ENCODE data around the gene COX6A2.

COX6A2 gene

DNA sequence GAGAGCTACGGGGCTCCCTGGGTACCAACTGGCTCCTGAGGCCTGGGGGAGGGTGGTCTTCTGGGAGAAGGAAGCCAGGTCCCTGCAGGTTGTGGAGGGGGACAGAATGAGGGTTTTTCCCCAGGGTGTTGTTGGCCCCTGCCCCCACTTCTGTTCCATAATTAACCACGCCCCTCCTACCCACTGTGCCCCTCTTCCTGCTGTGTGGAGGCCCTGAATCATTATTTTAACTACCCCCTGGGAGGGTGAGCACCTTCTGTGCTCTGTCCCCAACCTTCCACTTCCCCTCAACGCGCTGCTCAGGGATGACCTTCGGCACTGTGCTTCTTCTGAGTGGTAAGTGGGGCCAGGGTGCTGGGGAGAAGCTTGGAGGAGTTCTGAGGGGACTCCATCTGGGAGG lies 35.1 kb downstream of the COX6A2 start, which contains the start of gene ITGAD:
Gene ITGAD (plus strand): TSS at position 280 of the 400 bp plus-strand sequence. CDS start 26 bp downstream, at position 306.
- TF ChIP-seq, protein P1, sequence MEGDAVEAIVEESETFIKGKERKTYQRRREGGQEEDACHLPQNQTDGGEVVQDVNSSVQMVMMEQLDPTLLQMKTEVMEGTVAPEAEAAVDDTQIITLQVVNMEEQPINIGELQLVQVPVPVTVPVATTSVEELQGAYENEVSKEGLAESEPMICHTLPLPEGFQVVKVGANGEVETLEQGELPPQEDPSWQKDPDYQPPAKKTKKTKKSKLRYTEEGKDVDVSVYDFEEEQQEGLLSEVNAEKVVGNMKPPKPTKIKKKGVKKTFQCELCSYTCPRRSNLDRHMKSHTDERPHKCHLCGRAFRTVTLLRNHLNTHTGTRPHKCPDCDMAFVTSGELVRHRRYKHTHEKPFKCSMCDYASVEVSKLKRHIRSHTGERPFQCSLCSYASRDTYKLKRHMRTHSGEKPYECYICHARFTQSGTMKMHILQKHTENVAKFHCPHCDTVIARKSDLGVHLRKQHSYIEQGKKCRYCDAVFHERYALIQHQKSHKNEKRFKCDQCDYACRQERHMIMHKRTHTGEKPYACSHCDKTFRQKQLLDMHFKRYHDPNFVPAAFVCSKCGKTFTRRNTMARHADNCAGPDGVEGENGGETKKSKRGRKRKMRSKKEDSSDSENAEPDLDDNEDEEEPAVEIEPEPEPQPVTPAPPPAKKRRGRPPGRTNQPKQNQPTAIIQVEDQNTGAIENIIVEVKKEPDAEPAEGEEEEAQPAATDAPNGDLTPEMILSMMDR (IDR thresholded peaks at IDR 0.05; ENCODE audit: low read depth, low read length) = no peak
- in situ Hi-C loops (cut with HindIII; ENCODE audit: low sequenced_read_pairs) = no loop called here
- no peak for DNase-seq (ENCODE audit: low read depth, low spot score)
- no peak within 1 kb of the TSS for H3K4me3 ChIP-seq (ENCODE audit: low read depth, low read length)

DNA sequence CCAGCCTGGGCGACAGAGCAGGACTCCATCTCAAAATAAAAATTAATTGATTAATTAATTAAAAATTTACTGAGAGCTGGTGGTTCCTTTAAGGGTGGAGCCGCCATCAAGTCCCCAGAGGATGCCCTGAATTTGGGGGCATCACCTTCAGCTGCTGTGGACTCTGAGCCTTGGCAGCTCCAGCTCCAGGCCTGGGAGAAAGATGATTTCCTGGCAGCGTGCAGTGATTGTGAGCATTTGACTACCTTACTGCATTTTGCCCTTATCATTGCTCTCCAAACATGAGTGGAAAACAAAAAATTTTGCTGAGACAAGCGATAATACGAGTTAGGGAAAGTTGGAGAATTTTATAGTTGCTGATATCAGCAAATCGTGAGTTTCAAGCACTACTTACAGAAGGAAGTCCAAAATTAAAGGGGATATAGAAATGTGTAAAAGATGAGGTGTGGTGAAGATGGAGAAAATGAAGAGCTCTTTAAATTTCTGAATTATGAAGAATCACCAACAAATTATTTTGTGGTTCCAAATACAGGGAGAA lies 37.6 kb downstream of the COX6A2 start:
- in situ Hi-C loops (cut with HindIII; ENCODE audit: low sequenced_read_pairs) = no loop called here
- TF ChIP-seq, protein P1 (IDR thresholded peaks at IDR 0.05; ENCODE audit: low read depth, low read length) = no peak
- no peak overlapping the region for H3K4me3 ChIP-seq (ENCODE audit: low read depth, low read length)

GRCh38 chr16:31388535-31388934 lies 39.6 kb downstream of the COX6A2 start:
- in situ Hi-C loops (cut with HindIII; ENCODE audit: low sequenced_read_pairs) = no loop called here
- no peak for DNase-seq (ENCODE audit: low read depth, low spot score)
- TF ChIP-seq, protein P1 (IDR thresholded peaks at IDR 0.05; ENCODE audit: low read depth, low read length) = no peak
- no peak overlapping the region for H3K4me3 ChIP-seq (ENCODE audit: low read depth, low read length)

More for the DNA sequence above, 37.6 kb downstream of the COX6A2 start:
- DNase-seq (ENCODE audit: low read depth, low spot score) = no peak

GRCh38 chr16:31386157-31386984 lies 41.8 kb downstream of the COX6A2 start:
- no peak overlapping the region for H3K4me3 ChIP-seq (ENCODE audit: low read depth, low read length)
- no peak for DNase-seq (ENCODE audit: low read depth, low spot score)
- TF ChIP-seq, protein P1 (IDR thresholded peaks at IDR 0.05; ENCODE audit: low read depth, low read length) = no peak
- in situ Hi-C loops (cut with HindIII; ENCODE audit: low sequenced_read_pairs) = no loop called here

DNA sequence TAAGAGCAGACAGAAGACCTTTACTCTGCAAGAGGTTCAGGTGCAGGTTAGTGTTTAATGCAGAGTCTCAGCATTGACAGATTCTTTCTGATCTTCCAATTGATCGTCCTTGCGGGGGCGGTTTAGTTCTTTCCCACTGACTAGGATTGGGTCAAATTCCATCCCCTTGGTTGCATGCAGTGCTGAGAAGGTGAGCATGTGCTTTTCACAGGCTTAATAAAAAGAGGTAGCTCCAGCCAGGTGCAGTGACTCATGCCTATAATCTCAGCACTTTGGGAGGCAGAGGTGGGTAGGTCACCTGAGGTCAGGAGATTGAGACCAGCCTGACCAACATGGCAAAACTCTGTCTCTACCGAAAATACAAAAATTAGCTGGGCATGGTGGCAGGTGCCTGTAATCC lies 42.5 kb downstream of the COX6A2 start:
- in situ Hi-C loops (cut with HindIII; ENCODE audit: low sequenced_read_pairs) = no loop called here
- H3K4me3 ChIP-seq (ENCODE audit: low read depth, low read length) = no peak overlapping the region
- DNase-seq (ENCODE audit: low read depth, low spot score) = no peak
- TF ChIP-seq, protein P1 (IDR thresholded peaks at IDR 0.05; ENCODE audit: low read depth, low read length) = no peak

GRCh38 chr16:31382485-31383161 lies 45.5 kb downstream of the COX6A2 start:
- TF ChIP-seq, protein P1 (IDR thresholded peaks at IDR 0.05; ENCODE audit: low read depth, low read length) = peak; percentile 41
- no peak overlapping the region for H3K4me3 ChIP-seq (ENCODE audit: low read depth, low read length)
- in situ Hi-C loops (cut with HindIII; ENCODE audit: low sequenced_read_pairs) = no loop called here
- no peak for DNase-seq (ENCODE audit: low read depth, low spot score)

Data from astrocyte of the spinal cord (primary cell).